ENCODE measurements around the gene ARFGAP1. TPM values are rescaled to one million over a fixed set of nuclear protein-coding genes. Genes with fewer than 3 reads are reported as not detected.

ARFGAP1 gene
- total and polyA plus RNA-seq, 2 of the 8 experiments (the other 6 are each of a cell fraction or from before 2014, with no cell fraction given), result 93.7 to 100 TPM

DNA sequence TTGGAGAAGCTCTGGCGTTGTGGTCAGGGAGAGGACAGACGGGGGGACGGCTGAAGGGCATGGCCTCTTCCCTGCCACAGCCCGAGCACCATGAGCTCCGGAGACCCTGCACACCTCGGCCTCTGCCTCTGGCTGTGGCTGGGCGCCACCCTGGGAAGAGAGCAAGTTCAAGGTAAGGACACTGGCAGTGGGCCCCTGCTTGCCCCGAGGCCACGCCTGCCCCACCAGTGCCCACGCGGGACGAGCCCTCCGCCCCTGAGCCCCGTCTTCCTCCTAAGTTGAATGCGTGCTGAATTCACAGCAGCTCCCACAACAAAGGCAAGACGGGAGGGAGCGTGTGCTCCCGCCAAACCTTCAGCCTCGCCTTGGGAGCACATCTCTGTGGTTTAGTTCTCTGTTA, 22.4 kb downstream of the ARFGAP1 start:
- peaks cover 0 to 33% (median 26%) of the 10 kb centered on the region in 4 experiments; a peak in 6 of 7 replicates for H3K4me1 ChIP-seq (replicated peaks in 1 of 4; ENCODE audit: control insufficient read depth in 3 of 4, insufficient read depth in 4 of 4, low read length in 3 of 4)
- H4K8ac ChIP-seq (ENCODE audit: extremely low read depth, insufficient read depth, low read length), result peak overlapping the region; percentile 57
- H3K4ac ChIP-seq (replicated peaks; ENCODE audit: insufficient read length, low read depth, low read length), result peak overlapping the region; percentile 91
- no peaks in the 10 kb centered on the region for H3K36me3 ChIP-seq (ENCODE audit: control insufficient read depth in 2 of 4, insufficient read depth in 4 of 4, low read length in 3 of 4)
- no peak for DNase-seq (ENCODE audit: low read depth in 1 of 2, low spot score in 2 of 2)
- H2BK5ac ChIP-seq (ENCODE audit: low read depth, low read length), result peak overlapping the region; percentile 78; the same call in 1 of the 2 replicates
- H3K9me3 ChIP-seq (ENCODE audit: insufficient read depth in 2 of 2, low read depth in 1 of 2, low read length in 1 of 2), result no peaks in the 10 kb centered on the region
- H3K18ac ChIP-seq (ENCODE audit: extremely low read depth, low read length), result peak overlapping the region; percentile 71
- peaks cover 0 to 9% (median 4%) of the 10 kb centered on the region in 4 experiments; a peak in 3 of 7 replicates for H3K27me3 ChIP-seq (replicated peaks in 1 of 4; ENCODE audit: control insufficient read depth in 3 of 4, extremely low read depth in 1 of 4, insufficient read depth in 3 of 4, low read length in 3 of 4)
- peak overlapping the region; percentile 82 for H2BK120ac ChIP-seq (replicated peaks; ENCODE audit: low read depth, low read length)
- peaks cover 0 to 2% of the 10 kb centered on the region in 2 experiments for H4K20me1 ChIP-seq (replicated peaks in 1 of 2; ENCODE audit: control insufficient read depth in 1 of 2, insufficient read depth in 2 of 2, low read length in 2 of 2)
- H3K79me1 ChIP-seq (ENCODE audit: low read depth, low read length), result no peaks in the 10 kb centered on the region; the same call in 1 of the 2 replicates
- CTCF ChIA-PET (ENCODE audit: partially characterized antibody), result interaction anchor here (0.6 to 9.9 kb wide), 11 partner anchors 15 to 506 kb away, joined by 3 to 81 read pairs (median 9); partner anchors contain the start of gene BIRC7
- H2AK5ac ChIP-seq (ENCODE audit: low read depth, low read length), result peak overlapping the region; percentile 93; the same call in 1 of the 2 replicates
- H2BK12ac ChIP-seq (ENCODE audit: low read depth, low read length), result peak overlapping the region; percentile 95; the same call in 1 of the 2 replicates
- POLR2A ChIA-PET (ENCODE audit: partially characterized antibody), result interaction anchor here (0.6 to 2.8 kb wide), 13 partner anchors 14 to 76 kb away, joined by 3 to 10 read pairs (median 3); partner anchors contain the start of genes ARFGAP1 and NKAIN4
- H3K4me3 ChIP-seq (ENCODE audit: extremely low read depth in 1 of 4, insufficient read depth in 2 of 4, low read depth in 3 of 4, low read length in 4 of 4), result no peak overlapping the region; a peak in 1 of 8 replicates
- H2AFZ ChIP-seq (ENCODE audit: low read length), result no peak overlapping the region
- H3K27ac ChIP-seq (ENCODE audit: low read depth, low read length), result no peak overlapping the region
- peaks cover 3% of the 10 kb centered on the region; the same call in 1 of the 2 replicates for H3K23me2 ChIP-seq (ENCODE audit: low read depth, low read length)
- H4K91ac ChIP-seq (replicated peaks; ENCODE audit: insufficient read length, low read length), result peak overlapping the region; percentile 79
- no peak overlapping the region for H3K23ac ChIP-seq (ENCODE audit: insufficient read length)
- H2BK20ac ChIP-seq (ENCODE audit: low read length), result peak overlapping the region; percentile 80; the same call in 1 of the 2 replicates
- TF ChIP-seq ZNF274 (IDR thresholded peaks at IDR 0.05; ENCODE audit: borderline replicate concordance, extremely low read depth, low read length) (no peak), RAD21 (IDR thresholded peaks at IDR 0.05 in 1 of 2, conservative IDR thresholded peaks at IDR 0.05 in 1 of 2; ENCODE audit: low read depth in 2 of 2, low read length in 2 of 2) (no peak)
- no peak overlapping the region for H4K5ac ChIP-seq (ENCODE audit: insufficient read length, low read depth, low read length)
- no peaks in the 10 kb centered on the region for H3K79me2 ChIP-seq (ENCODE audit: control insufficient read depth in 1 of 2, insufficient read depth in 2 of 2, low read length in 2 of 2)
- H3K56ac ChIP-seq (replicated peaks; ENCODE audit: insufficient read length, low read depth, low read length), result no peak overlapping the region
- H3K4me2 ChIP-seq (ENCODE audit: insufficient read depth in 1 of 2, low read depth in 2 of 2, low read length in 2 of 2), result peak overlapping the region in 1 of 2 experiments; percentile 57; a peak in 2 of 4 replicates
- no peak for FAIRE-seq
- H3K14ac ChIP-seq (ENCODE audit: insufficient read length), result no peak overlapping the region
- peak overlapping the region; percentile 99; the same call in 1 of the 2 replicates for H2BK15ac ChIP-seq (ENCODE audit: low read length)
- H3K9ac ChIP-seq (replicated peaks in 1 of 4; ENCODE audit: extremely low read depth in 1 of 4, low read depth in 3 of 4, low read length in 3 of 4), result no peak overlapping the region
- WGBS, 2 experiments (ENCODE audit: extremely low coverage in 1 of 2, insufficient coverage in 1 of 2, insufficient read length in 1 of 2, insufficient replicate concordance in 2 of 2, low coverage in 1 of 2, low lambda C conversion rate in 2 of 2, missing lambda C conversion rate in 1 of 2), result 65% methylated on average over 15 of the region's 19 CpGs; no CpG with 5 or more reads in 1 of the 2 experiments
